Keratinocyte (primary cell): Measurements from ENCODE around the gene PUM1. TPM values are rescaled to one million over a fixed set of nuclear protein-coding genes. Genes with fewer than 3 reads are reported as not detected.

ENCODE experiments used
- DNase-seq: peaks from one replicate; pipeline ENCODE4 v3.0.0-alpha.2; 2011; ENCODE audit warnings: low read depth, missing footprints, low spot score
- FAIRE-seq: peaks from 2 replicates; lab custom pipeline; 2011; peaks lifted over from hg19 to GRCh38; lab: Jason Lieb, UNC
- H2AFZ ChIP-seq: 2 replicates; pipeline ENCODE4 v1.6.0; 2012; ENCODE audit warnings: low read length, control low read depth, inconsistent platforms; ENCODE audit not compliant: control insufficient read depth
- H3K27ac ChIP-seq: 2 replicates; pipeline ENCODE4 v1.5.1; 2011; ENCODE audit warnings: low read length; ENCODE audit not compliant: control insufficient read depth, insufficient read depth
- H3K27me3 ChIP-seq: 3 replicates; pipeline ENCODE4 v1.6.0; 2011; ENCODE audit warnings: low read length; ENCODE audit not compliant: control insufficient read depth, insufficient read depth; ENCODE audit errors: extremely low read depth
- H3K36me3 ChIP-seq, 2 experiments: 2 replicates in 1 of 2; 3 replicates in 1 of 2; pipeline ENCODE4 v1.5.1; 2011; ENCODE audit warnings: low read length in 2 of 2, mild to moderate bottlenecking in 1 of 2; ENCODE audit not compliant: control insufficient read depth in 2 of 2, insufficient read depth in 2 of 2; ENCODE audit errors: extremely low read depth in 1 of 2
- H3K4me1 ChIP-seq: 3 replicates; pipeline ENCODE4 v1.5.1; 2011; ENCODE audit warnings: low read length; ENCODE audit not compliant: control insufficient read depth, insufficient read depth; ENCODE audit errors: extremely low read depth
- H3K4me2 ChIP-seq: 3 replicates; pipeline ENCODE4 v1.6.0; 2011; ENCODE audit warnings: low read depth, low read length; ENCODE audit not compliant: control insufficient read depth, insufficient read depth; ENCODE audit errors: extremely low read depth
- H3K4me3 ChIP-seq, 3 experiments: fragments of 200-600 bp in 1 of 3; sonication (generic) in 1 of 3; 2 replicates in 2 of 3; 3 replicates in 1 of 3; pipeline ENCODE4 v1.5.1; 2011 to 2016; ENCODE audit warnings: low read length in 3 of 3, mild to moderate bottlenecking in 3 of 3, control low read depth in 2 of 3, inconsistent platforms in 1 of 3, low read depth in 1 of 3, mixed read lengths in 1 of 3, mixed run types in 1 of 3, moderate library complexity in 1 of 3; ENCODE audit not compliant: control insufficient read depth in 2 of 3, insufficient read depth in 2 of 3; ENCODE audit errors: extremely low read depth in 1 of 3
- H3K79me2 ChIP-seq: 2 replicates; pipeline ENCODE4 v1.6.0; 2012; ENCODE audit warnings: low read length; ENCODE audit not compliant: control insufficient read depth, insufficient read depth
- H3K9ac ChIP-seq: 3 replicates; pipeline ENCODE4 v1.6.0; 2011; ENCODE audit warnings: low read length; ENCODE audit not compliant: control insufficient read depth, insufficient read depth; ENCODE audit errors: extremely low read depth
- H3K9me1 ChIP-seq: 3 replicates; pipeline ENCODE4 v1.6.0; 2011; ENCODE audit warnings: low read length; ENCODE audit not compliant: control insufficient read depth, insufficient read depth; ENCODE audit errors: extremely low read depth
- H3K9me3 ChIP-seq: 2 replicates; pipeline ENCODE4 v1.5.1; 2012; ENCODE audit warnings: low read depth, low read length; ENCODE audit not compliant: control insufficient read depth
- H4K20me1 ChIP-seq: 3 replicates; pipeline ENCODE4 v1.6.0; 2011; ENCODE audit warnings: low read length; ENCODE audit not compliant: control insufficient read depth, insufficient read depth; ENCODE audit errors: extremely low read depth
- EZH2 ChIP-seq: IDR thresholded peaks from one replicate; pipeline ENCODE4 v1.6.1; 2012; ENCODE audit warnings: inconsistent platforms, mild to moderate bottlenecking, low read length, moderate library complexity
- dilution Hi-C: fragments of 300-500 bp; cut with MboI; formaldehyde crosslinking; loops from one replicate; pipeline ENCODE4 v1.7.0; 2020; ENCODE audit warnings: low sequenced_read_pairs; ENCODE audit not compliant: extremely low pct_ligation_motif_present
- polyA plus RNA-seq, 5 experiments: library from polyadenylated mRNA; depleted of rRNA in 3 of 5; stranded (reverse) in 3 of 5; stranded (forward) in 1 of 5; unstranded in 1 of 5; fragments of >200 nt; gene quantifications; 1 replicate in 1 of 5; 2 replicates in 3 of 5; 3 replicates in 1 of 5; pipeline versions ENCODE4 v1.2.1 to v1.2.3, GENCODE V29; 2011 to 2012; ENCODE audit warnings: missing spikeins in 2 of 5, low read depth in 1 of 5, low replicate concordance in 1 of 5
- TF ChIP-seq, protein P1 (sequence below), 3 experiments: IDR thresholded peaks in 1 of 3; conservative IDR thresholded peaks in 1 of 3; optimal IDR thresholded peaks in 1 of 3; 2 replicates in 2 of 3; 3 replicates in 1 of 3; pipeline versions ENCODE3 to v1.5.1; 2011; ENCODE audit warnings: low read length in 3 of 3, mild to moderate bottlenecking in 3 of 3, moderate library complexity in 2 of 3, control low read depth in 1 of 3, inconsistent platforms in 1 of 3; ENCODE audit not compliant: insufficient read depth in 2 of 3; ENCODE audit errors: extremely low read depth in 1 of 3

Gene PUM1
- polyA plus RNA-seq, 1 donor (not counting 4 experiments of a cell fraction or from before 2014, with no cell fraction given): 68.6 TPM

DNA sequence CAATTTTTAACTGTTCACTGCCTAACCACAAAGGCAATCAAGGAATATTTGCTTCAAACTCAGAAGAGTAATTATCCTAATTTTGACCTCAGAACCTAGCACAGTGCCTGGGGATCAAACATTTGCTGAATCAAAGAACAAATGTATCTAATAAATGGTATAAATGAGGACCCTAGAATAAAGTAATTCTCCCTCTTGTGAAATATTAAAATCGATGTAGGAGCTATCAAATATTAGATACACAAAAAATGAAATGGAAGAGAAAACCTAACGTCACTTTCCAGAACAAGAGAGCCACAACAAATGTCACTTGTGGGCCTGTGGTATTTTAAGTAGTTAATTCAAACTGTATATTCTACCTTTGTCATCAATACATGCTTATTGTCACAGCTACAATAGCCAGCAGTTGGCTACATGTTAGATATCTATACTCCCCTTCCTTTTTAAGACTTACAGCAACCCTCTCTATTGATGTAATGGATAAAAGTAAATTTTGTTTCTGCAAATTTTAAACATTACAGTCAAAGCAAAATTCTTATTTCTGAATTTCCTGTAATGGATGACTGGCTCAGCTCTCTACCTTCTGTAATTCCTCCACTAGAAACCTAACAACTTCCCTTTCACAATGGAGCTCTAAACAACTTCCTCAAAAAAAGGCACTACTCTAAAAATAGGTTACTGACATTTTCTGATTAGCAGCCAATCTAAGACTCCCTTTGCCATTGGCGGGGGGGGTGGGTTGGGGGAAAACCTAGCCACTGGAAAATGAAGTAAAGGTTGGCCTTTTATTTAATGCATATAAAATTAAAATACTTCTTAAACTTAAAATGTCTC, 37.6 kb downstream of the PUM1 start:
- no peak overlapping the region for H3K4me3 ChIP-seq
- H3K27me3 ChIP-seq: no peaks in the 10 kb centered on the region
- no peak for FAIRE-seq
- H3K9ac ChIP-seq: no peak overlapping the region
- H3K36me3 ChIP-seq: peaks cover 6 to 17% of the 10 kb centered on the region in 2 experiments
- H3K4me1 ChIP-seq: peaks cover 17% of the 10 kb centered on the region
- H3K9me1 ChIP-seq: peaks cover 5% of the 10 kb centered on the region
- no peak overlapping the region for H2AFZ ChIP-seq
- dilution Hi-C loops: no loop called here
- peaks cover 98% of the 10 kb centered on the region for H3K79me2 ChIP-seq
- DNase-seq: no peak
- H3K4me2 ChIP-seq: no peak overlapping the region
- H4K20me1 ChIP-seq: peaks cover 27% of the 10 kb centered on the region
- no peak overlapping the region for H3K27ac ChIP-seq
- no peak for TF ChIP-seq EZH2
- no peaks in the 10 kb centered on the region for H3K9me3 ChIP-seq

GRCh38 chr1:31022259-31022658, 43.3 kb downstream of the PUM1 start:
- Histone ChIP-seq H3K4me1 (peaks cover 23% of the 10 kb centered on the region), H3K9me3 (no peaks in the 10 kb centered on the region), H2AFZ (no peak overlapping the region), H3K9me1 (peaks cover 5% of the 10 kb centered on the region), H3K9ac (no peak overlapping the region), H3K79me2 (peaks cover 99% of the 10 kb centered on the region), H3K27ac (no peak overlapping the region), H3K27me3 (no peaks in the 10 kb centered on the region), H3K4me3 (no peak overlapping the region), H3K4me2 (no peak overlapping the region), H3K36me3 (peaks cover 6 to 12% of the 10 kb centered on the region in 2 experiments), H4K20me1 (peaks cover 19% of the 10 kb centered on the region)
- TF ChIP-seq, protein P1, sequence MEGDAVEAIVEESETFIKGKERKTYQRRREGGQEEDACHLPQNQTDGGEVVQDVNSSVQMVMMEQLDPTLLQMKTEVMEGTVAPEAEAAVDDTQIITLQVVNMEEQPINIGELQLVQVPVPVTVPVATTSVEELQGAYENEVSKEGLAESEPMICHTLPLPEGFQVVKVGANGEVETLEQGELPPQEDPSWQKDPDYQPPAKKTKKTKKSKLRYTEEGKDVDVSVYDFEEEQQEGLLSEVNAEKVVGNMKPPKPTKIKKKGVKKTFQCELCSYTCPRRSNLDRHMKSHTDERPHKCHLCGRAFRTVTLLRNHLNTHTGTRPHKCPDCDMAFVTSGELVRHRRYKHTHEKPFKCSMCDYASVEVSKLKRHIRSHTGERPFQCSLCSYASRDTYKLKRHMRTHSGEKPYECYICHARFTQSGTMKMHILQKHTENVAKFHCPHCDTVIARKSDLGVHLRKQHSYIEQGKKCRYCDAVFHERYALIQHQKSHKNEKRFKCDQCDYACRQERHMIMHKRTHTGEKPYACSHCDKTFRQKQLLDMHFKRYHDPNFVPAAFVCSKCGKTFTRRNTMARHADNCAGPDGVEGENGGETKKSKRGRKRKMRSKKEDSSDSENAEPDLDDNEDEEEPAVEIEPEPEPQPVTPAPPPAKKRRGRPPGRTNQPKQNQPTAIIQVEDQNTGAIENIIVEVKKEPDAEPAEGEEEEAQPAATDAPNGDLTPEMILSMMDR (optimal IDR thresholded peaks at IDR 0.05 in 1 of 3, IDR thresholded peaks at IDR 0.05 in 1 of 3, conservative IDR thresholded peaks at IDR 0.05 in 1 of 3; ENCODE audit: extremely low read depth in 1 of 3, insufficient read depth in 2 of 3, low read length in 3 of 3): no peak
- TF ChIP-seq EZH2: no peak
- FAIRE-seq (no peak), DNase-seq (no peak)
- dilution Hi-C loops: no loop called here
